Body of pancreas (tissue), 4 donors: Measurements from ENCODE around the gene SLC9A2. TPM values are rescaled to one million over a fixed set of nuclear protein-coding genes. Genes with fewer than 3 reads are reported as not detected.
A peak's percentile ranks its signal among the peaks of the same experiment; 100 is the strongest.

Source experiments
- ATAC-seq: fragments of 150-250 bp; one replicate; pipeline ENCODE4 v1.9.1; 2016
- DNase-seq, 4 donors: peaks; one replicate each; pipeline ENCODE4 v3.0.0-alpha.2; 2019
- H3K27ac ChIP-seq, 4 donors: fragments of 200-600 bp; sonication (generic); 1 replicate in 3 of 4; 2 replicates in 1 of 4; pipeline versions ENCODE4 v1.5.1 to v1.6.1; 2016 to 2019; ENCODE audit warnings: mild to moderate bottlenecking in 1 of 4, mixed read lengths in 1 of 4, moderate library complexity in 1 of 4
- H3K27me3 ChIP-seq, 2 donors: fragments of 200-600 bp; sonication (generic); one replicate each; pipeline ENCODE4 v1.6.0; 2016; ENCODE audit warnings: mild to moderate bottlenecking in 1 of 2
- H3K36me3 ChIP-seq, 2 donors: fragments of 200-600 bp; sonication (generic); replicated peaks in 1 of 2; 2 replicates each; pipeline ENCODE4 v1.5.1; 2016; ENCODE audit warnings: low read depth in 2 of 2; ENCODE audit not compliant: insufficient read depth in 1 of 2
- H3K4me1 ChIP-seq: fragments of 200-600 bp; sonication (generic); one replicate; pipeline ENCODE4 v1.6.0; 2016
- H3K4me3 ChIP-seq, 2 donors: fragments of 200-600 bp; sonication (generic); 1 replicate in 1 of 2; 2 replicates in 1 of 2; pipeline ENCODE4 v1.5.1; 2016 to 2019
- H3K9me3 ChIP-seq, 3 donors: fragments of 200-600 bp; sonication (generic); 1 replicate in 2 of 3; 2 replicates in 1 of 3; pipeline ENCODE4 v1.5.1; 2016
- POLR2A ChIP-seq, 3 donors: fragments of 450-650 bp; IDR thresholded peaks; one replicate each; pipeline ENCODE4 v1.6.1; 2016; ENCODE audit warnings: antibody characterized with exemption in 3 of 3, mild to moderate bottlenecking in 2 of 3
- WGBS, 2 donors: methylation state at CpG; one replicate each; pipeline ENCODE4 v1.1.5; 2017; 5-methylcytosine and 5-hydroxymethylcytosine counted together
- intact Hi-C: fragments of 100-400 bp; cut with DNase I; formaldehyde crosslinking; loops from one replicate; pipeline ENCODE4 v1.15.1; 2023
- total RNA-seq, 2 donors: library from RNA; depleted of rRNA; stranded (reverse); fragments of >200 nt; gene quantifications; one replicate each; pipeline ENCODE4 v1.1.0, GENCODE V29; 2016
- TF ChIP-seq, protein P1 (sequence below), 7 experiments: fragments of 450-650 bp in 4 of 7; fragments of 200-600 bp in 3 of 7; sonication (generic) in 3 of 7; IDR thresholded peaks; one replicate each; pipeline ENCODE4 v1.5.1; 2016 to 2019; ENCODE audit warnings: antibody characterized with exemption in 7 of 7

The SLC9A2 gene
- total RNA-seq, 2 donors from 2014 or later: 1.0 TPM; not detected in 1

DNA sequence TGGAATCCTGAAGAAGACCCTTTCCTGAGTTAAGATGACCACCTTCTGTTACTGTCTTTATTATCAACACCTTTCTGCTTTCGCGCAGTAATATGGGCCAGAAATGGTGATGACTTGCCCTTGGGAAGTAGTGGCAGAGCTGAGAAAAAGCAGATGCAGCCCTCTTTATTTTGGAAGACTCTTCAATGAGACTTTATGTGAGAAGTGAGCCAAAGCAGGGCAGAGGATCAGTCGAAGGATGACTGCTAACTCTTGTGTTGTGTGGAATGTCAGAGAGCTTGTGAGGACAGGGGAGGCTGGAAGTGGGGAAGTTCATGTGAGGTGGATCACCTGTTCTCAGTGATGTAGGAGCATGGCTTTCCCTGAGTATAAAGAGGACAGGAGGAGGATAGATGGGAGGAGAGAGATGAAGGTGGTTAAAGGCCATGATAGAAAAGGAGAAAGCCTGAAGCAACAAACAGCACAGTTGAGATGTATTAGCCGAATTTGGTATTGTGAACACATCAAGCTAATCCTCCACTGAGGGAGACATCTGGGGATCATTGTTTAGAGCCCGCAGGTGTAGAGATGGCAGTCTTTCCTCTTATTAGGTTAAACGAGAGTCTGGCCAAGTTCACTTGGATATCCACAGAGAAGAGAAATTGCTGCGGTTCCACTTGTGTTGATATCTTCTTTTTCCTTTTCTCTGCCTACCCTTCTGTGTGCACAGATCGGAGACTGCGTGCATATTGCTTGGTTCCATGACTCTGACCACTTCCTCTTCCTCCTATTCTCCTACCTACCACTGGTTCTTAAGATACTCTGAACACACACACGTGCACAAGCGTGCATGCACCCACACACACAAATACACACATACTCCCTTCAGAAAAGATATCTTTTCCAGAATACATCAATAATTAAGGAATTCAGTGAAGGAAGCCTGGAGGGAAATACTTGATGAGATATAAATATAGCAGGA lies 67.4 kb downstream of the SLC9A2 start:
- Histone ChIP-seq H3K4me1 (no peaks in the 10 kb centered on the region), H3K9me3 (no peaks in the 10 kb centered on the region), H3K27ac (no peak overlapping the region), H3K27me3 (no peaks in the 10 kb centered on the region), H3K36me3 (no peaks in the 10 kb centered on the region), H3K4me3 (no peak overlapping the region)
- DNase-seq: no peak
- TF ChIP-seq, protein P1, sequence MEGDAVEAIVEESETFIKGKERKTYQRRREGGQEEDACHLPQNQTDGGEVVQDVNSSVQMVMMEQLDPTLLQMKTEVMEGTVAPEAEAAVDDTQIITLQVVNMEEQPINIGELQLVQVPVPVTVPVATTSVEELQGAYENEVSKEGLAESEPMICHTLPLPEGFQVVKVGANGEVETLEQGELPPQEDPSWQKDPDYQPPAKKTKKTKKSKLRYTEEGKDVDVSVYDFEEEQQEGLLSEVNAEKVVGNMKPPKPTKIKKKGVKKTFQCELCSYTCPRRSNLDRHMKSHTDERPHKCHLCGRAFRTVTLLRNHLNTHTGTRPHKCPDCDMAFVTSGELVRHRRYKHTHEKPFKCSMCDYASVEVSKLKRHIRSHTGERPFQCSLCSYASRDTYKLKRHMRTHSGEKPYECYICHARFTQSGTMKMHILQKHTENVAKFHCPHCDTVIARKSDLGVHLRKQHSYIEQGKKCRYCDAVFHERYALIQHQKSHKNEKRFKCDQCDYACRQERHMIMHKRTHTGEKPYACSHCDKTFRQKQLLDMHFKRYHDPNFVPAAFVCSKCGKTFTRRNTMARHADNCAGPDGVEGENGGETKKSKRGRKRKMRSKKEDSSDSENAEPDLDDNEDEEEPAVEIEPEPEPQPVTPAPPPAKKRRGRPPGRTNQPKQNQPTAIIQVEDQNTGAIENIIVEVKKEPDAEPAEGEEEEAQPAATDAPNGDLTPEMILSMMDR (IDR thresholded peaks at IDR 0.05): no peak
- TF ChIP-seq POLR2A (IDR thresholded peaks at IDR 0.05): no peak
- intact Hi-C loops: no loop called here
- 70 to 85% methylated on average over 11 of the region's 11 CpGs for WGBS, 2 donors
- ATAC-seq: no peak

DNA sequence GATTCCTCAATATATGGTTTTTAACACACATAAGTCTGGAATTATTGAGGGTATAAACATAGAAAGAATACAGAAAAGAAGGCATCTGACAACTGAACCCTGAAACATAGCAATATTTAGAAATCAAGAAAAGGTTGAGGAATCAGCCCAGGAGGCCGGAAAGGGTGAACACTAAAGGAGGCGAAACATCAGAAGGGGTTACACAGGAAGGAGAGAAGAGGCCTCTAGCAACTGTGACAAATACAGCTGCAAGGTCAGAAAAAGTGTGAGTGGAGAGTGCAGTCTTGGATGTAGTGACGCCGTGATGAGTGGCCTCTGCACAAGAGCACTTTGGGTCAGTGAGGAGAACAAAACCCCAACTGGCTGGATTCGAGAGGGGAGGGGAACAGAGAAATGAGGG lies 70.7 kb downstream of the SLC9A2 start:
- no peak overlapping the region for H3K4me3 ChIP-seq
- WGBS, 2 donors: 63% methylated on average over 5 of the region's 5 CpGs
- DNase-seq (no peak), ATAC-seq (no peak)
- TF ChIP-seq, protein P1 (IDR thresholded peaks at IDR 0.05): no peak
- TF ChIP-seq POLR2A (IDR thresholded peaks at IDR 0.05): no peak
- H3K27me3 ChIP-seq: no peaks in the 10 kb centered on the region
- no peaks in the 10 kb centered on the region for H3K36me3 ChIP-seq
- no peak overlapping the region for H3K27ac ChIP-seq
- intact Hi-C loops: no loop called here
- H3K9me3 ChIP-seq: no peaks in the 10 kb centered on the region
- no peaks in the 10 kb centered on the region for H3K4me1 ChIP-seq

DNA sequence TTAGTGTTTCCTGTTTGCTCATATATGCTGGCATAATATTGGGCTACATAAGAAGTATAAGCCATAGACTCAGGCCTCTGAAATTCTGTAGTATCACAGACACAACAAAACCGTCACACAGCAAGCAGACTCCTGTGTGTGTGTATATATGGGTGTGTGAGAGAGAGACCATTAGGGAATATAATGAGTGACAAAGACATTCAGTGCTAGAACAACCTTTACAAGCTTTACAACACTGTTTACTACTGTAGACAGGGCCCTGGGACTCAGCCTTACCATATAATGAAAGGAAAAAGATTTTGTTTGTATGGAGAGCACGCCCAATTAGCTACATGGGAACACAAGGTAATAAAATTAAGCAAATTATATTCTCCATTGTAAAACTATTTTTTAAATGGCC lies 77.1 kb downstream of the SLC9A2 start:
- 78 to 82% methylated on average over 2 of the region's 2 CpGs for WGBS, 2 donors
- Histone ChIP-seq H3K27ac (no peak overlapping the region), H3K9me3 (no peaks in the 10 kb centered on the region), H3K27me3 (no peaks in the 10 kb centered on the region), H3K4me1 (no peaks in the 10 kb centered on the region), H3K36me3 (no peaks in the 10 kb centered on the region), H3K4me3 (no peak overlapping the region)
- intact Hi-C loops: no loop called here
- no peak for DNase-seq
- no peak for ATAC-seq
- TF ChIP-seq, protein P1 (IDR thresholded peaks at IDR 0.05): no peak
- TF ChIP-seq POLR2A (IDR thresholded peaks at IDR 0.05): no peak

DNA sequence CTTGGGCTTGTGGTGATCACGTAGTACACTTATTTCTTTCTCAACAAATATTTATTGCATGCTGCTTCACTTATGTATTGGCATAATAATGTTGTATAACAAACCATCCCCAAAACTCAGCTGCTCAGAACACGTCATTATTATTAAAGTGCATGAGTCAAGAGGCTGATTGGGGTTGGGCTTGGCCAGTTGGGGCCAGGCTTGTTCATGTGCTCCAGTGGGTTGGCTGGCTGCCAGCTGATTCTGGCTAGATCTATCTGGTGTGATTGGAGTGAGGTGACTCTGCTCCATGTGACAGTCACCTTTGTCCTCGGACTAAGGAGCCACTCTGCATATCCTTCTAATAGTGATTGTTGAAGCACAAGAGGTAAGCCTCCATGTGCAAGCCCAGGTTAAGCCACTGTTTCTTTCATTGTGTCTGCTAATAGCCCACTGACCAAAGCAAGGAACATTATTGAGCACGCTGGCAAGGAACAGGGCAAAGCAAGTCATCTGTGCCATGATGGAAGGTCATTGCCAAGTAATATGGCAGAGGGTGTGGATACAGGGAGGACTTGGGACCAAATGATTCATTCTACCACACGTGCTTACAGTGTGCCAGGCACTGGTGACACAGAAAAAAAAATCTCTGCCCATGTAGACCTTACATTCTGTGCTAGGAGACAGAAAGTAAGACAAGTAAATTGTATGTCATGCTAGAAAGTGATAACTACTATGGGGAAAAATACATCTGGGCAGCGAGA lies 79.2 kb downstream of the SLC9A2 start:
- no peak for TF ChIP-seq POLR2A (IDR thresholded peaks at IDR 0.05)
- TF ChIP-seq, protein P1 (IDR thresholded peaks at IDR 0.05): no peak
- no peak overlapping the region for H3K4me3 ChIP-seq
- no peak overlapping the region for H3K27ac ChIP-seq
- H3K9me3 ChIP-seq: no peaks in the 10 kb centered on the region
- no peaks in the 10 kb centered on the region for H3K27me3 ChIP-seq
- DNase-seq (peak in 1 of 4 donors; percentile 24), ATAC-seq (no peak)
- intact Hi-C loops: no loop called here
- H3K36me3 ChIP-seq: no peaks in the 10 kb centered on the region
- no peaks in the 10 kb centered on the region for H3K4me1 ChIP-seq
- WGBS, 2 donors: 80 to 91% methylated on average over 6 of the region's 6 CpGs
